Measurements from ENCODE around the gene CLRN1. TPM values are rescaled to one million over a fixed set of nuclear protein-coding genes. Genes with fewer than 3 reads are reported as not detected.

Gene CLRN1
- total and polyA plus RNA-seq, 2 of the 13 experiments (the other 11 are each of a cell fraction or from before 2014, with no cell fraction given): not detected

- Histone ChIP-seq H2AFZ (ENCODE audit: low read length) (no peak overlapping the region), H3K9ac (ENCODE audit: insufficient read depth, low read depth, low read length) (no peak overlapping the region), H3K27me3 (ENCODE audit: control insufficient read depth in 1 of 2, insufficient read depth in 2 of 2, low read length in 2 of 2) (peaks cover 0 to 15% of the 10 kb centered on the region in 2 experiments; a peak in 2 of 5 replicates), H3K9me3 (ENCODE audit: low read length) (no peaks in the 10 kb centered on the region), H3K4me3 (replicated peaks in 1 of 3; ENCODE audit: insufficient read depth in 1 of 3, low read depth in 2 of 3, low read length in 3 of 3) (no peak overlapping the region), H3K4me2 (ENCODE audit: low read depth, low read length) (no peak overlapping the region), H3K4me1 (ENCODE audit: insufficient read depth, low read length) (no peaks in the 10 kb centered on the region), H4K20me1 (ENCODE audit: insufficient read depth, low read length) (no peaks in the 10 kb centered on the region), H3K79me2 (ENCODE audit: insufficient read depth, low read length) (no peaks in the 10 kb centered on the region), H3K27ac (ENCODE audit: extremely low read length, insufficient read depth, low read length) (no peak overlapping the region), H3K36me3 (replicated peaks in 1 of 2; ENCODE audit: control insufficient read depth in 1 of 2, insufficient read depth in 2 of 2, low read length in 2 of 2) (no peaks in the 10 kb centered on the region)
- POLR2A ChIA-PET: no interaction called here
- DNase-seq (ENCODE audit: low spot score) (no peak), ATAC-seq (no peak), FAIRE-seq (no peak)
- CTCF ChIA-PET (ENCODE audit: low intra/inter-chr PET ratio, low total read pairs): no interaction called here
- no TSS peak for BruUV-seq (replicated peaks)
- in situ Hi-C loops (cut with HindIII; ENCODE audit: extremely low pct_ligation_motif_present, low pct_unique_long_range_greater_than_20kb) (loop anchor here (5.0 kb wide), 1 partner anchor 219 kb away; no protein-coding TSS in a partner anchor), intact Hi-C loops (cut with micrococcal nuclease; ENCODE audit: unreplicated experiment) (loop anchor here (10.0 kb wide), 1 partner anchor 157 kb away; the partner anchor contains the start of gene MED12L)
- WGBS (ENCODE audit: low lambda C conversion rate): 0% methylated on average over 1 of the region's 1 CpG
- TF ChIP-seq, protein P1, sequence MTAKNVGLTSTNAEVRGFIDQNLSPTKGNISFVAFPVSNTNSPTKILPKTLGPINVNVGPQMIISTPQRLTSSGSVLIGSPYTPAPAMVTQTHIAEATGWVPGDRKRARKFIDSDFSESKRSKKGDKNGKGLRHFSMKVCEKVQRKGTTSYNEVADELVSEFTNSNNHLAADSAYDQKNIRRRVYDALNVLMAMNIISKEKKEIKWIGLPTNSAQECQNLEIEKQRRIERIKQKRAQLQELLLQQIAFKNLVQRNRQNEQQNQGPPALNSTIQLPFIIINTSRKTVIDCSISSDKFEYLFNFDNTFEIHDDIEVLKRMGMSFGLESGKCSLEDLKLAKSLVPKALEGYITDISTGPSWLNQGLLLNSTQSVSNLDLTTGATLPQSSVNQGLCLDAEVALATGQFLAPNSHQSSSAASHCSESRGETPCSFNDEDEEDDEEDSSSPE (CRISPR knock-in tag; IDR thresholded peaks at IDR 0.05): no peak
- TF ChIP-seq ZNF749 (CRISPR knock-in tag; IDR thresholded peaks at IDR 0.05; ENCODE audit: borderline replicate concordance) (no peak), IRF1 (CRISPR knock-in tag; IDR thresholded peaks at IDR 0.05; ENCODE audit: low read depth) (no peak)
- TF ChIP-seq, protein P2, sequence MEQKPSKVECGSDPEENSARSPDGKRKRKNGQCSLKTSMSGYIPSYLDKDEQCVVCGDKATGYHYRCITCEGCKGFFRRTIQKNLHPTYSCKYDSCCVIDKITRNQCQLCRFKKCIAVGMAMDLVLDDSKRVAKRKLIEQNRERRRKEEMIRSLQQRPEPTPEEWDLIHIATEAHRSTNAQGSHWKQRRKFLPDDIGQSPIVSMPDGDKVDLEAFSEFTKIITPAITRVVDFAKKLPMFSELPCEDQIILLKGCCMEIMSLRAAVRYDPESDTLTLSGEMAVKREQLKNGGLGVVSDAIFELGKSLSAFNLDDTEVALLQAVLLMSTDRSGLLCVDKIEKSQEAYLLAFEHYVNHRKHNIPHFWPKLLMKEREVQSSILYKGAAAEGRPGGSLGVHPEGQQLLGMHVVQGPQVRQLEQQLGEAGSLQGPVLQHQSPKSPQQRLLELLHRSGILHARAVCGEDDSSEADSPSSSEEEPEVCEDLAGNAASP (CRISPR knock-in tag; IDR thresholded peaks at IDR 0.05; ENCODE audit: borderline replicate concordance): no peak
Measured at GRCh38 chr3:150928234-150928633, 44.3 kb downstream of the CLRN1 start.

Measured in HepG2 (cell line).